GM21786 (cell line): ENCODE measurements around the gene ATP8A2.

Experiments
- ATAC-seq: cut with Tn5 transposase; IDR thresholded peaks from one replicate; pipeline ENCODE4 v1.9.1; 2021; ENCODE audit not compliant: unreplicated experiment

ATP8A2 gene

GRCh38 chr13:25682276-25682675, 310.5 kb downstream of the ATP8A2 start:
- no peak for ATAC-seq

- no peak for ATAC-seq
Observed at GRCh38 chr13:25683056-25683455, 311.3 kb downstream of the ATP8A2 start.

- ATAC-seq = no peak
Observed at GRCh38 chr13:25683662-25684370, 312.0 kb downstream of the ATP8A2 start.

- no peak for ATAC-seq
Observed at GRCh38 chr13:25684491-25684890, 312.7 kb downstream of the ATP8A2 start.

- ATAC-seq = no peak
Observed at GRCh38 chr13:25686831-25687470, 315.2 kb downstream of the ATP8A2 start.

- ATAC-seq = no peak
Observed at GRCh38 chr13:25687471-25688225, 315.9 kb downstream of the ATP8A2 start.

- no peak for ATAC-seq
Observed at GRCh38 chr13:25688536-25688935, 316.8 kb downstream of the ATP8A2 start.

- ATAC-seq = no peak
Observed at GRCh38 chr13:25689539-25689938, 317.8 kb downstream of the ATP8A2 start.

- no peak for ATAC-seq
Observed at GRCh38 chr13:25690582-25690981, 318.8 kb downstream of the ATP8A2 start.

GRCh38 chr13:25691654-25692053, 319.9 kb downstream of the ATP8A2 start:
- ATAC-seq = no peak

GRCh38 chr13:25692099-25692498, 320.3 kb downstream of the ATP8A2 start:
- ATAC-seq = no peak

- ATAC-seq = no peak
Observed at GRCh38 chr13:25699056-25699455, 327.3 kb downstream of the ATP8A2 start.

- ATAC-seq = no peak
Observed at GRCh38 chr13:25699600-25699999, 327.8 kb downstream of the ATP8A2 start.

GRCh38 chr13:25701304-25701703, 329.5 kb downstream of the ATP8A2 start:
- no peak for ATAC-seq

- no peak for ATAC-seq
Observed at GRCh38 chr13:25702386-25702785, 330.6 kb downstream of the ATP8A2 start.

- ATAC-seq = no peak
Observed at GRCh38 chr13:25707726-25708125, 336.0 kb downstream of the ATP8A2 start.

GRCh38 chr13:25708268-25708667, 336.5 kb downstream of the ATP8A2 start:
- ATAC-seq = no peak

- no peak for ATAC-seq
Observed at GRCh38 chr13:25709088-25709487, 337.3 kb downstream of the ATP8A2 start.

GRCh38 chr13:25715760-25716159, 344.0 kb downstream of the ATP8A2 start:
- ATAC-seq = no peak

- ATAC-seq = no peak
Observed at GRCh38 chr13:25717666-25718197, 346.0 kb downstream of the ATP8A2 start.

GRCh38 chr13:25719666-25720065, 347.9 kb downstream of the ATP8A2 start:
- ATAC-seq = no peak

GRCh38 chr13:25722893-25723292, 351.1 kb downstream of the ATP8A2 start:
- ATAC-seq = no peak
